Stimulated activated CD4-positive, alpha-beta T cell treated with anti-CD3 and anti-CD28 coated beads, TNF-alpha, amount 100 ng/mL, for 24 hours (primary cell): ENCODE measurements around the gene RAPSN.

Experiments used
- DNase-seq, 3 experiments: peaks; one replicate each; pipeline ENCODE4 v3.0.0-alpha.2; 2020; ENCODE audit warnings: low read depth in 3 of 3

Gene RAPSN

DNA sequence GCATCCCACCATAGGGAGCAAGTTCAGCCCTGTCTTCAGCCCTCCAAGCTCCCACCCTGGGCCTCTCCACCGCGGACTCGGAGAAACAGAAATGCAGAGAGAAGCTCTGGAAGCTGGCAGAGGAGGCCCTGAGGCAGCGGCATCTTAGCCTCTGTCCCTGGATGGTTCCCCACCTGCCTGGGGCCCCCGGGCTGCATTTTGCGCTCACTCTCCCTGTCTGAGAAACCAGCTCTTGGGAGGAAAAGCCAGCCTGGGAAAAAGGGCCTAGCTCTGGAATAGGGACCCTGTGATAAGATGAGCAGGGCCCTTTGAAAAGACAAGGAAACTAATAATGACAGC, 58.5 kb downstream of the RAPSN start:
- DNase-seq: no peak

DNA sequence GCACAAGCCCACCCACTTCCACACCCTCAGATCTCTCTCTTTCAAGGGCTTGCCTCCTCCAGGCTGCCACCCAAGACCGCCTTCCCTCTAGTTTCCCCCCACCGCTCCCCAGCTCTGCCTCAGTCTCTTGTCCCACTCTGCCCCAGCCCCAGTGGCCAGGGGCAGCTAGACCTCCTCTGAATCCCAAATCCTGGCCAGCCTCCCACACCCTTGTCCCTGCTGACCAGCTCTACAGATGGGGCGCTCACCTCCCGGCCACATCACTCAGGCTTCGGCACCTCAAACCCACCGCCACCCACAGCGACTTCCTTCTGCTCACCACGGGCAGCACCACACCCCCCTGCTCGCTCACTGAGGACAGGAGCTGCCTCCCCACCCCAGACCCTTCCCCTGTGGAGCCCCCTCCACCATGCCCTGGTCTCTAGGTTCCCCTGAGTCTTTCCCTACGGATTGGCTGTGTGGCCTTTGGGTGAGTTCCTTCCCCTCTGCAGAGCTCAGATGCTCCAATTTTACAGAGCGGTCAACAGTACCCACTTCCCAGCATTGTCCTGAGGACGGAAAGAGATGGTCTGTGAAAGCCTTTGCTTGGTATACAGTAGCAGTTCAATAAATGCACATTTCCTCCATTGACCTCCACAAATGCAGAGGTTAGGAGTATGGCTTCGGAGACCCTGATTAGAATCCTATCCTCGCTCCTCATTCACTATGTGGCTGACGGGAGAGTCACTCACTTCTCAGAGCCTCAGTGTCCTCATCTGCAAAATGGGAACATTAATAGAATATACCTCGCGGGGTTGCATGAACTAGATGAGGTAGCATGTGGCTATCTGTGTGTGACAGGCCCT, 59.1 kb downstream of the RAPSN start:
- DNase-seq: no peak

DNA sequence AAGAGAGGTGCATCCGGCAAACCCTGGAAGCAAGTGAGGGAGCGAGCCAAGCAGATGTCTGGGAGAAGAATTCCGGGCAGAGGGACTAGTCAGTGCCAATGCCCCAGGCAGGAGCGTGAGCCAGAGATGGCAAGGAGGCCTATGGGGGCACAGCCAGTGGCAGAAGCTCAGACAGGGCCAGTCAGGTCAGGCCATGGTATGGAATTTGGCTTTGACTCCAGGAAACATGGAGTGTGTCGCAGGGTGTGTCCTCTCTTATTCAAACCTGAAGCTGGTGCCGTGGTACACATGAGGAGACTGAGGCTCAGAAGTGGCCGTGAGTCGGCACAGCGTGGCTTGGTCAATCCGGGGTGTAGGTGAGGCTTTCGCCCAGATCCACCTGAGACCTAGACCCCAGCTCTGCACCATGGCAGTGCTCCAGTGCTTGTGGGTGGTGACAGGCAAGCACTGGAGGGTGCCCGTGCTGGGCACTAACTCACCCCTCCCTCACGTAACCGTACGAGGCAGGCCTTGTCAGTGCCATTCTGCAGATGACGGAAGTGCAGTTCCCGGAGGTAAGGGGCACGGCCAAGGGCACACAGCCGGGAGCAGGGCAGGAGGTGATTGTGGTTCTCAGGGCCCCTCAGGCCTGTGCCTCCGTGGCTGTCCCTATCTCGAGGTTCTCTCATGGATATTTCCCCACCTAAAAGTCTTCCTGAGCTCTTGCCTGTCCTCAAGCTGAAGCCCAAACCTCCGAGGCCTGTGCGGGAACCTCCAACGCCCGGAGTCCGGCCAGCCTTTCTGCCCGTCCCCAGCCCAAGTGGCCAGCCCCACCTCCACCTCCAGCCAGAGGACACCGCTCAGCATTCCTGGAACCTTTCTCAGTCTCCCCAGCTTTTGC, 60.0 kb downstream of the RAPSN start:
- DNase-seq: no peak

DNA sequence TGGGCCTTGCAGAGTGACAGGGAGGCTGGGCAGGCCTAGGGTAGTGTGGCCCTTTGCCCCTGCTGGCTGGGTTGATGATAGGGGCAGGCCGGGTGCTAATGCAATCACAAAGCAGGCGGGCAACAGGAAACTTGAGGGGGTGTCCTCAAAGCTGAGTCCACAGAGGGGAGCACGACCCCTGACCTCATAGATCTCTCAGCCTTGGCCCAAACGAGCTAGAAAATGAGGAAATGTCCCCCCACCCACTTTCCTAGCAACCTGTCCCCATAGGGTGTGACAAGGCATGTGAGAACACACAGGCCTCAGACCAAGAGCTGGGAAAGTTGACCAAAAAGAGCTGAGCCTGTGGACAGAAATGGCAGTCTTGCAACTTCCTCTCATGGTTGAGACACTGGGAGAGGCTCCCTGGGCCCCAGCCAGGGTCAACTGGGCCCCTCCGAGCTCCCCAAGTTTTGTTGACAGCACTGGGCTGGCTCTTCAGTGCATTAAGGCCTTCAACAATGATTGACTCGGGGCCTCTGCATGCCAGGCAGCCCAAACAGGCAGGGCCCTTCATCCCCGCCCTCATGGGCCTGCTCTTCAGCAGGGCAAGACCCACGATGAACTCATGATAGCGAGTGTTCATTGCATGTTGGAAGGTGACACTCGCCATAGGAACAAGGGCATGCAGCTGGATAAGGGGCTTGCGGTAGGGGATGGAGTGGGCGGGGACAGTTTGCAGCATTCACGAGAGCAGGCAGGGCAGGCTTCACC, 60.8 kb downstream of the RAPSN start:
- DNase-seq: no peak
